CD4-positive, alpha-beta memory T cell (primary cell): ENCODE measurements around the gene EPHA6. TPM values are rescaled to one million over a fixed set of nuclear protein-coding genes. Genes with fewer than 3 reads are reported as not detected.

Source experiments
- CTCF ChIA-PET: fragments of 350-600 bp; sonication (Branson Sonifier 250); formaldehyde crosslinking; loops from one replicate; lab custom pipeline; 2021; ENCODE audit warnings: inconsistent platforms; ENCODE audit not compliant: partially characterized antibody; lab: Charles Lee
- POLR2A ChIA-PET: fragments of 350-600 bp; sonication (Branson Sonifier 250); formaldehyde crosslinking; loops from one replicate; lab custom pipeline; 2021; ENCODE audit not compliant: partially characterized antibody; lab: Charles Lee
- DNase-seq, 5 donors: peaks; one replicate each; pipeline versions ENCODE4 v3.0.0 to v3.0.0-alpha.2; 2020 to 2022; ENCODE audit warnings: mixed read lengths in 1 of 5
- H3K27ac ChIP-seq: one replicate; pipeline ENCODE4 v1.7.0; 2013; ENCODE audit warnings: low read depth, low read length
- H3K27me3 ChIP-seq: 2 replicates; pipeline ENCODE4 v1.7.0; 2013; ENCODE audit warnings: mild to moderate bottlenecking, low read length, moderate library complexity; ENCODE audit not compliant: insufficient read depth
- H3K36me3 ChIP-seq: 2 replicates; pipeline ENCODE4 v1.7.0; 2013; ENCODE audit warnings: mild to moderate bottlenecking, low read length, moderate library complexity; ENCODE audit not compliant: insufficient read depth
- H3K4me1 ChIP-seq: 2 replicates; pipeline ENCODE4 v1.7.0; 2013; ENCODE audit warnings: mild to moderate bottlenecking, low read length, moderate library complexity; ENCODE audit not compliant: insufficient read depth
- H3K4me3 ChIP-seq, 2 donors: one replicate each; pipeline ENCODE4 v1.7.0; 2013; ENCODE audit warnings: low read length in 2 of 2, mild to moderate bottlenecking in 1 of 2
- H3K9me3 ChIP-seq, 2 donors: one replicate each; pipeline ENCODE4 v1.7.0; 2013; ENCODE audit warnings: low read length in 2 of 2, control low read depth in 1 of 2; ENCODE audit not compliant: control insufficient read depth in 1 of 2
- H3K27ac Mint-ChIP-seq, 7 donors: one replicate each; pipeline ENCODE4 v1.8.0; 2020 to 2021; ENCODE audit warnings: mixed read lengths in 7 of 7, mild to moderate bottlenecking in 6 of 7, inconsistent platforms in 3 of 7, moderate library complexity in 3 of 7
- H3K27me3 Mint-ChIP-seq, 2 donors: one replicate each; pipeline ENCODE4 v1.8.0; 2020 to 2021; ENCODE audit warnings: mixed read lengths in 2 of 2
- H3K36me3 Mint-ChIP-seq, 2 donors: one replicate each; pipeline ENCODE4 v1.8.0; 2020 to 2021; ENCODE audit warnings: mixed read lengths in 2 of 2, inconsistent platforms in 1 of 2, mild to moderate bottlenecking in 1 of 2
- H3K4me1 Mint-ChIP-seq, 4 donors: one replicate each; pipeline ENCODE4 v1.8.0; 2020 to 2021; ENCODE audit warnings: mixed read lengths in 4 of 4, mild to moderate bottlenecking in 1 of 4
- H3K4me3 Mint-ChIP-seq, 8 donors: one replicate each; pipeline ENCODE4 v1.8.0; 2020 to 2021; ENCODE audit warnings: mixed read lengths in 8 of 8, mild to moderate bottlenecking in 7 of 8, moderate library complexity in 6 of 8, inconsistent platforms in 3 of 8
- H3K9me3 Mint-ChIP-seq, 8 donors: one replicate each; pipeline ENCODE4 v1.8.0; 2020 to 2021; ENCODE audit warnings: mixed read lengths in 8 of 8, mild to moderate bottlenecking in 5 of 8, inconsistent platforms in 3 of 8, moderate library complexity in 1 of 8
- intact Hi-C: fragments of 100-400 bp; cut with micrococcal nuclease; formaldehyde crosslinking; loops from one replicate; pipeline ENCODE4 v1.15.1; 2023
- polyA plus RNA-seq, 2 donors: library from polyadenylated mRNA; unstranded; fragments of 300-500 nt; fragmentation: Illumina TruSeq; gene quantifications; one replicate each; pipeline ENCODE4 v1.2.3, GENCODE V29; 2021
- total RNA-seq, 2 experiments: library from RNA; stranded (reverse); gene quantifications; one replicate each; pipeline ENCODE4 v1.2.3, GENCODE V29; 2021

Gene EPHA6
- total and polyA plus RNA-seq, 4 experiments from 2014 or later: not detected

DNA sequence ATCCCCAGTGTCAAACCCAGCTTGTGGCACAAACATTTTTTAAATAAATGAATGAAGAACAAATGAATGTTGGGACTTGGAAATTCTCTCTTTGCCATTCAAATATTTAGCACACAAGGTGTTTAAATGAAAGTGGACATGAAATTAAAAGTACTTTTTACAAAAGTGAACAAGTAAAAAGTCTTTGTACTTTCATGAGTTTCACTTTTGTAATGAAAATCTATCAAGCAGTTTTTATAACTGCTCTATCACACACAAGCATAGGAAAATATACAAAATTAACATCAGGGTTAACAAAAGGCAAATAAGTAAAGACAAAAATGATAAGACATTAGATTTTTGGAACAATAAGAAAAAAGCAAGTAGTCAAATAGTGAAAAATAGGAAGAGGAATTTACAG lies 866.3 kb downstream of the EPHA6 start:
- Mint-ChIP-seq H3K9me3 (no peaks in the 10 kb centered on the region), H3K36me3 (no peaks in the 10 kb centered on the region), H3K27me3 (peaks cover 6 to 8% of the 10 kb centered on the region in 2 donors), H3K4me1 (no peaks in the 10 kb centered on the region), H3K4me3 (no peak overlapping the region), H3K27ac (no peak overlapping the region)
- Histone ChIP-seq H3K27ac (no peak overlapping the region), H3K9me3 (no peaks in the 10 kb centered on the region), H3K4me1 (no peaks in the 10 kb centered on the region), H3K27me3 (no peaks in the 10 kb centered on the region), H3K36me3 (no peaks in the 10 kb centered on the region), H3K4me3 (no peak overlapping the region)
- POLR2A ChIA-PET: no interaction called here
- CTCF ChIA-PET: no interaction called here
- intact Hi-C loops: no loop called here
- no peak for DNase-seq

DNA sequence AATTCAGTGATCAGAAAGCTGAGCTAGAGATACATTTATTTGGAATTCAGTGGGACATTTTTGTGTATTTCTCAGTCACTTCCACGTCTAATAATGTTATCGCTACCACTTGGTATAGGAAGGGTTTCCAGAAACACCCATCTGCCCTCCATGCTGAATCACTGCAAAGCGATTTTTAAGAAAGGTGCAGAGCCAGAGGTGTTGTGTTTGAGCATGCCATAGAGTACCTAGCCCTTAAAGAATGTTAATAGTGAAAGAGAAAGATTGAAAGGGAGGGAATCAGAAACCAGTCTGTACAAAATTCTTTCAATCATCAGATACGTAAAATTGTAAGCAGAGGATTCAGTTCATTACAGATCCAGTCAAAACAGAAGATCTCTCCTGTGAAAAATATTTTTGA lies 870.1 kb downstream of the EPHA6 start:
- no peaks in the 10 kb centered on the region for H3K9me3 ChIP-seq
- H3K27ac ChIP-seq: no peak overlapping the region
- Mint-ChIP-seq H3K4me3 (no peak overlapping the region), H3K27ac (no peak overlapping the region), H3K36me3 (no peaks in the 10 kb centered on the region), H3K27me3 (peaks cover 0 to 3% of the 10 kb centered on the region in 2 donors), H3K4me1 (no peaks in the 10 kb centered on the region), H3K9me3 (no peaks in the 10 kb centered on the region)
- H3K36me3 ChIP-seq: no peaks in the 10 kb centered on the region
- H3K27me3 ChIP-seq: no peaks in the 10 kb centered on the region
- H3K4me3 ChIP-seq: no peak overlapping the region
- ChIA-PET CTCF (no interaction called here), POLR2A (no interaction called here)
- DNase-seq: no peak
- H3K4me1 ChIP-seq: no peaks in the 10 kb centered on the region
- intact Hi-C loops: no loop called here

DNA sequence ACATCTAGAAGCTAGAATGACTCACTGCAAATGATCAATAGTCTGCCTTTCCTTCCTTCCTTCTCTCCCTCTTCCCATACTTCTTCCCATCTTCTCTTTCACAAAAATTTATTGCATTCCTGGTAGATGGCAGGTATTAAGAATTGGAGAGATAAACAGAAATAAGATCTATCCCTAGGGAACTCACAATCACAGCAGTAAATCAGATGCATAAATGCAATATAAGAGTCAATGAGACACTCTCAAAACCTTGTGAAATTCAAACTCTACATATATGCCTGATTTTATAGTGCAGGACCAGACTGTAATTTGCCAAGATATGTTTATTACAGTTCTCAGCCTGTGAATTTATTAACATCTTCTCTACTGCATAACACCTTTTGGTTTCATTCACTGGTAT lies 871.9 kb downstream of the EPHA6 start:
- Mint-ChIP-seq H3K36me3 (no peaks in the 10 kb centered on the region), H3K4me3 (no peak overlapping the region), H3K27me3 (no peaks in the 10 kb centered on the region), H3K4me1 (no peaks in the 10 kb centered on the region), H3K9me3 (peaks cover 0 to 4% (median 0%) of the 10 kb centered on the region in 8 donors), H3K27ac (no peak overlapping the region)
- ChIA-PET POLR2A (no interaction called here), CTCF (interaction anchor here (0.8 kb wide), 1 partner anchor 9 kb away, joined by 3 read pairs; no protein-coding TSS in a partner anchor)
- intact Hi-C loops: no loop called here
- no peaks in the 10 kb centered on the region for H3K9me3 ChIP-seq
- H3K27ac ChIP-seq: no peak overlapping the region
- H3K27me3 ChIP-seq: no peaks in the 10 kb centered on the region
- H3K4me1 ChIP-seq: no peaks in the 10 kb centered on the region
- DNase-seq: no peak
- H3K36me3 ChIP-seq: no peaks in the 10 kb centered on the region
- H3K4me3 ChIP-seq: no peak overlapping the region

DNA sequence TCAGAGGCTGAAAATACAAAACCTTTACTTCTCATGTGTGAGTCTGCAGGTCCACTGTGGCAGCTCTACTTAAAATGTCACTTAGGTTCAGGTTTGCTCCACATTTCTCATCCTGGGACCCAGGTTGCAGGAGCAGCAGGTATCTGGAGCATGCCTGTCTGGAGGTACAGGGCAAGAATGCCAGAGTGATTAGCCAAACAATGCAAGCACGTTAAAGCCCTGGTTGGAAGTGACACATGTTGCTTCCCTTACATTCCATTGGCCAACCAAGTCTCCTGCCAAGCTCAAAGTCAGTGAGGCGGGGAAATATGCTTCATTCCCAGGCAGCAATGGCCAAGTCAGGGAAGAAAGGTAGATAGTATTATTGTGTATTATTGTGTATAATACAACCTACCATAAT lies 873.3 kb downstream of the EPHA6 start:
- CTCF ChIA-PET: no interaction called here
- H3K27ac ChIP-seq: no peak overlapping the region
- Mint-ChIP-seq H3K4me1 (no peaks in the 10 kb centered on the region), H3K4me3 (no peak overlapping the region), H3K9me3 (peaks cover 0 to 4% (median 0%) of the 10 kb centered on the region in 8 donors), H3K27me3 (no peaks in the 10 kb centered on the region), H3K36me3 (no peaks in the 10 kb centered on the region), H3K27ac (no peak overlapping the region)
- H3K36me3 ChIP-seq: no peaks in the 10 kb centered on the region
- H3K9me3 ChIP-seq: no peaks in the 10 kb centered on the region
- H3K4me1 ChIP-seq: no peaks in the 10 kb centered on the region
- intact Hi-C loops: no loop called here
- no peak overlapping the region for H3K4me3 ChIP-seq
- DNase-seq: no peak
- no peaks in the 10 kb centered on the region for H3K27me3 ChIP-seq
- POLR2A ChIA-PET: no interaction called here

DNA sequence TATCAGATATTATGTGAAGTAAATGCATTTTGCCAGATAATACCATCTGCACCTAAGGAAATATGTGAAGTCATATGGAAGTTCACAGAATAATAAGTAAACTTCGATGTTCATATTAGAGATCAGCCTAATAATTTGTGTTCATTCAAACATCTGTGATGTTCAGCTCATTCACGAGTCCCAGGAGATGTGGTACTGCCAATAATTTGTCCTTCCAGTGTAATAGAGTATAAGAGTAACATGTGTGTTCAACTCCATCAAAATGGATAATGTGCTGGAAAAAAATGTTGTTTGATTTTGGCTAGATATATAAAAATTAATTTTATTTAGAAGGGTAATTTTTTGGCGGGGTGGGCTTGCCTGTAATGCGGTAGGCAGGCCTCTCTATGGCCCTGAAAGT lies 874.7 kb downstream of the EPHA6 start:
- H3K4me3 ChIP-seq: no peak overlapping the region
- H3K27ac Mint-ChIP-seq: no peak overlapping the region
- no peak overlapping the region for H3K27ac ChIP-seq
- H3K4me3 Mint-ChIP-seq: no peak overlapping the region
- H3K9me3 Mint-ChIP-seq: peaks cover 0 to 4% (median 0%) of the 10 kb centered on the region in 8 donors
- no peaks in the 10 kb centered on the region for H3K27me3 ChIP-seq
- H3K36me3 ChIP-seq: no peaks in the 10 kb centered on the region
- no peaks in the 10 kb centered on the region for H3K9me3 ChIP-seq
- no peaks in the 10 kb centered on the region for H3K27me3 Mint-ChIP-seq
- ChIA-PET POLR2A (no interaction called here), CTCF (no interaction called here)
- intact Hi-C loops: no loop called here
- no peak for DNase-seq
- H3K4me1 ChIP-seq: no peaks in the 10 kb centered on the region
- no peaks in the 10 kb centered on the region for H3K36me3 Mint-ChIP-seq
- no peaks in the 10 kb centered on the region for H3K4me1 Mint-ChIP-seq

DNA sequence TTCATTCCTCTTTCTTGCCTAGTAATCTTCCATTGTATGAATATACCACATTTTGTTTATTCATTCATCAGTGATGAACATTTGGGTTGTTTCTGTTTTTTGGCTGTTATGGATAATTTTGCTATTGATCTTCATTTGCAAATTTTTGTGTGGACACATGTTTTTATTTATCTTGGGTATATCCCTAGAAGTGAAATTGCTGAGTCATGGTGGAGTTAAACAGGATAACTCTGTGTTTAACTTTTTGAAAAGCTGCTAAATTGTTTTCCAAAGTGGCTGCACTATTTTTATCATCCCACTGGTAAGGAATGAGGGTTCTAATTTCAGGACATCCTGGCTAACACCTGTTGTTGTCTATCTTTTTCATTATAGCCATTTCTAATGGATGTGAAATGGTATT lies 875.6 kb downstream of the EPHA6 start:
- Histone ChIP-seq H3K27ac (no peak overlapping the region), H3K4me3 (no peak overlapping the region), H3K9me3 (no peaks in the 10 kb centered on the region), H3K36me3 (no peaks in the 10 kb centered on the region), H3K4me1 (no peaks in the 10 kb centered on the region), H3K27me3 (no peaks in the 10 kb centered on the region)
- no peak overlapping the region for H3K4me3 Mint-ChIP-seq
- CTCF ChIA-PET: no interaction called here
- H3K27me3 Mint-ChIP-seq: peaks cover 0 to 2% of the 10 kb centered on the region in 2 donors
- no peak for DNase-seq
- H3K36me3 Mint-ChIP-seq: no peaks in the 10 kb centered on the region
- no peak overlapping the region for H3K27ac Mint-ChIP-seq
- peaks cover 0 to 4% (median 0%) of the 10 kb centered on the region in 8 donors for H3K9me3 Mint-ChIP-seq
- H3K4me1 Mint-ChIP-seq: no peaks in the 10 kb centered on the region
- POLR2A ChIA-PET: no interaction called here
- intact Hi-C loops: no loop called here

DNA sequence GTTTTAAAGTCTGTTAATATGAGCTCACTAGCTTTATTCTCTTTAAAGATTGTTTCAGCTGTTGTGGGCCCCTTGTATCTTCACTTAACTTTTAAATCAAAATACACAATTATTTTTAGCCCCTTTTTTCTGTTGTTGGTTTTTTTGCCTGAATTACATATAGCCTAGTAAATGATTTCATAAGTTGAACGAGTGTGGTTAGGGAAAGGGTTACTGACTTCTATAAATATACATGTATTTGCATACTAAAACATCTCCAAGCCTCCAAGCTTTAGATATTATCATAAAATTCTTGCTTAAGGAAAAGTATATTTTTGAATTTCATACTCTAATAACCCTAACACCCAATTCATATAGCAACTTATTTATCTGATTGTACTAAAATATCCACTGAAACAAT lies 877.0 kb downstream of the EPHA6 start:
- CTCF ChIA-PET: no interaction called here
- DNase-seq: no peak
- peaks cover 0 to 4% (median 0%) of the 10 kb centered on the region in 8 donors for H3K9me3 Mint-ChIP-seq

DNA sequence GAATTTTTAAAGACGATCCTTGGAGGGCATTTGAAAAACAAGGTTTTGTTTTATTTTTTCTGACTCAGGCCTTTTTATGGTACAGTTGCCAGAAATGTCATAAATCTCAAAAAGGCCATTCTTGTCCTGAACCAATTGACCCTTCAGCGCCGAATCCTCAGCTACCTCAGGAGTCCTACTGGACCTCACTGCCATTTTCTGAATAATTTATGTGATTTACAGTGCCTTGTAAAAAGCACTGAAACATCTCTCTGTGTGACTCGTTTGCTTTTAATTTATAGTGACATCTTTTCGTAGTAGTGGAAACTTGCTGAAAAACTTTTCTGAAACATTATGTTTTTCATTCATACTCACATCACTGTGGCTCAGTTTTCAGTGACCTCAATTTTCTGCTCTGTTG lies 878.0 kb downstream of the EPHA6 start:
- intact Hi-C loops: no loop called here
- H3K27me3 ChIP-seq: no peaks in the 10 kb centered on the region
- Mint-ChIP-seq H3K4me1 (no peaks in the 10 kb centered on the region), H3K36me3 (no peaks in the 10 kb centered on the region), H3K9me3 (peaks cover 0 to 4% (median 0%) of the 10 kb centered on the region in 8 donors), H3K27ac (no peak overlapping the region), H3K27me3 (peaks cover 3 to 8% of the 10 kb centered on the region in 2 donors), H3K4me3 (no peak overlapping the region)
- no peaks in the 10 kb centered on the region for H3K4me1 ChIP-seq
- no peak for DNase-seq
- no peaks in the 10 kb centered on the region for H3K36me3 ChIP-seq
- CTCF ChIA-PET: no interaction called here
- POLR2A ChIA-PET: no interaction called here
- no peaks in the 10 kb centered on the region for H3K9me3 ChIP-seq
- no peak overlapping the region for H3K27ac ChIP-seq
- no peak overlapping the region for H3K4me3 ChIP-seq

More for the DNA sequence above, 877.0 kb downstream of the EPHA6 start:
- Mint-ChIP-seq H3K36me3 (no peaks in the 10 kb centered on the region), H3K27ac (no peak overlapping the region), H3K27me3 (peaks cover 3 to 8% of the 10 kb centered on the region in 2 donors), H3K4me3 (no peak overlapping the region), H3K4me1 (no peaks in the 10 kb centered on the region)
- Histone ChIP-seq H3K27ac (no peak overlapping the region), H3K36me3 (no peaks in the 10 kb centered on the region), H3K27me3 (no peaks in the 10 kb centered on the region), H3K4me1 (no peaks in the 10 kb centered on the region), H3K9me3 (no peaks in the 10 kb centered on the region), H3K4me3 (no peak overlapping the region)
- POLR2A ChIA-PET: no interaction called here
- intact Hi-C loops: no loop called here
